Fibroblast of peridontal ligament (primary cell): ENCODE data around the gene SLC35E1.
"Not testable (repeated sequence)": the region's sequence is repeated elsewhere in the genome, so short reads cannot be mapped to it uniquely, and the experiment has no call there.

Experiments
- DNase-seq: peaks from one replicate; pipeline ENCODE4 v3.0.0-alpha.2; 2010; ENCODE audit errors: extremely low read depth

Gene SLC35E1

DNA sequence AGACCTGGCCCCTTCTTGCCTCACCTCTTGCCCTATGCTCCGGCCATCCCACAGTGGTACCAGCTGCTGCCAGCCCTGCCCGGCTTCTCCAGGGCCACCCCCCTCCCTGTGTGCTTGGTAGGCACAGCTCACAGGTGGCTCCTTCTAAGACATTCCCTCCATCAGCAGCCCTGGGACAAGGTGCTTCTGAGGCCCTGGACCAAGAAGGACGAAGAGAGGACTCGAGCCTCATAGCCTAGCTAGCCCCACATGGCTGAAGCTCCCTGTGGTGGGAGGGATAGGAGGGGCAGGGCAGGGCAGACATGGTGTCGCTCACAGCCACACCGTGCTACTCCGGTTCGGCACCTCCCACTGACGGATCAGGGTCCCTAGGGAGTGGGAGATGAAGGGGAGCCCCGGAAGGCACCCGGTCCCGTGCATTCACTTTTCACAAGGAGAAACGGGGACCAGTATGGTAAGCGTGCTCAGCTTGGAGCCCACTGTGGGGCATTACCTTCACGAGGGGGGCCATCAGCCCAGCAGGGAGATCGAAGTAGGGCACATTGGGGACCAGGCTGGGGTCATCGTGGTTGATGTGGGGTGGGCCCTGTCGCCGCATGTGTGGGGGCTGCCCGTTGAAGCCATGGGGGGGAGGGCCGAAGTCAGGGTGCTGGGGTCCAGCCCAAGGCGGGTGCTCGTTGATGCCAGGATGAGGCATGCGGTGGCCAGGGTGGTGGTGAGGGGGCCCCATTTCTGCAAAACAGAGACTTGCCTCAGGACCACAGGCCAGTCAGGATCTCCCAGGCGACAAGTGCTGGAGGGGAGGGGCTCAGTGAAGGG lies 49.4 kb downstream of the SLC35E1 start:
- no peak for DNase-seq

DNA sequence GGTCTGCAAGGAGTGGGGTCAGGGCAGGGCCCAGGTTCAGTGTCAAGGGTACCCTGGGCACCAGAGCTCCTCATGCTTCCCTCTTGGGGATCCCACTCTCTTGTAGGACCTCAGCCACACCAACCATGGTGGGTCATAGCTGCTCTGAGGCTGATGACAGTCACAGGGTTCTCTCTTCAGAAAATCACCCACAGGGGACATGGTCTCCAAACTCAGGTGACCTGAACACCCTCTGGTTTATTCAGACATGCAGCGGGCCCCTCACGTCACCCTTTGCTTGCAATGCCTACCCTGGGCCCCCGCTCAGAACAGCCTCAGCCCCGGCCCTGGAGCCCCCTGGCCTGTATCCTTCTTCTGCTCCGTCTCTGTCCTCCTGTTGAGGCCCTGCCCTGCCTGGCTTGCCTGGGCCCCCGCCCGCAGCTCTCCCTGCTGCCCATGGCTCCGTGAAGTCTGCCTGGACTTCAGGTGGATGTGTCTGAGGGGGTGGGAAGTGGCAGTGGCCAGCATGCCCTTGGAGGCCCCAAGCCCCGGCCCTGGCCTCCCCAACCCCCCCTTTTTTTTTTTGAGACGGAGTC lies 50.4 kb downstream of the SLC35E1 start:
- no peak for DNase-seq

DNA sequence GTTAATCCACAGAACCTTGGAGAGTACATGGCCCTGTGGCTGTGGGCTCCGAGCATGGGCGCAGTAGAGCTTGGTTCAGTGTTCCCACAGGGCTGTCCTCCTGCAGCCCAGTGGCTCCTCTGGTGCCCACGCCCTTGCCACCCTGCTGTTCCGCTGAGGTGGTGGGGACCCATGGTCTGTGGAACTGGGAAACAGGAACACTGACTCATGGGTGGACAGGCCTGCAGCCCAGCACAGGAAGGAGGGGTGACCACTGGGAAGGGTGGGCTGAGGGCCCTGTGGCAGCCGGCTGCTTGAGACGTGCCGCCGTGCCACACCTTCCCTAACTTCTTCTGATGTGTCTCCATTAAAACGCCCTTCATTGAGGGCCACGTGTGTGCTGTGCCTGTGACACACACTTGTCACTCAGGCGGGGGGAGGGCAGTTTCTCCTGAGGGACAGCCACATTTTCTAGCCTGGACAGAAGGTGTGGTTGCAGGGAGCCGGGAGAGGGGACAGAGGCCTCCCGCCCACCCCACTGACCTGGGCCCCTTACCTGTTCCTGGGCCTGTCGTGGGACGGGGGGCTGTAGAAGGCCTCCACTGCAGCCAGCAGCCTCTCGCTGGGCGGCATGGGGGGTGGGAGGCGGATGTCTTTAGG lies 51.1 kb downstream of the SLC35E1 start:
- DNase-seq: no peak

DNA sequence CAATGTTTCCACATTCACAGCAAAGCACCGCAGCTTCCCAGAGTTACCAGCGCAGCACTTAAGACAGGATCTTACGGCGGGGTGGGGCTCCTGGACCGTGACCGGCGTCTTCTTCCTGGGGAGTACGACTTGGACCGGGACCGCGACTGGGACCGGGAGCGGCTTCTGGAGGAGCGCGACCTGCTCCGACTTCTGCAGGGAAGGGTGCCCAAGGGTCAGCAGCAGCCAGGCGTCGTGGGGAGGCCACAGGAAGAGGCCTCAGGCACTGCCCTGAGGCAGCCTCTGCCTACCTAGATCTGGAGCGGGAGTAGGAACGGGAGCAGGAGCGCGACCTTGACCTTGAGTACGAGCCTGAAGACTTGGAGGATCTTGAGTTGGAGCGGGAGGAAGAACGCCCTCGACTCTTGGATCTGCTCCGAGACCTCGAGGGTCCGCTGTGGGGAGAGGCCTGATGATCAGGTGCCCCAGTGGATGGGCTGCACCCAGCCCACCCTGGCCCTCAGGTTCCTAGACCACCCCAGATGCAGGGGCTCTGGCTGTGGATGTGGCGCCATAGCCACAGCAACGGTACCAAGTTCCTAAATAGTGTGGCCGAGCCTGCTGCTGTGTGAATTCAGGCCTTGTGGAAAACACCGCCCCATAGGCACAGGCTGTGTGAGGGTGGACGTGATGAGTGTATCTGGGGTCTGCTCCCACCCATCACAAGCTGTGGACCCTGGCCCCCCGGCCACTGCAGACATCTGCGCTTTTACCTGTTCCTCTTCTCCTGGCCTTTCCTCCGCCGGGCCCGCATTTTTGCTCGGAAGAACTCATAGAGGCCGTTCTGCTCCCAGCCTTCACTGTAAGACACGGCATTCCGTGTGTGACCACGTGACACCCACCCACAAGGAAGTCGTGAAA lies 51.9 kb downstream of the SLC35E1 start:
- no peak for DNase-seq

DNA sequence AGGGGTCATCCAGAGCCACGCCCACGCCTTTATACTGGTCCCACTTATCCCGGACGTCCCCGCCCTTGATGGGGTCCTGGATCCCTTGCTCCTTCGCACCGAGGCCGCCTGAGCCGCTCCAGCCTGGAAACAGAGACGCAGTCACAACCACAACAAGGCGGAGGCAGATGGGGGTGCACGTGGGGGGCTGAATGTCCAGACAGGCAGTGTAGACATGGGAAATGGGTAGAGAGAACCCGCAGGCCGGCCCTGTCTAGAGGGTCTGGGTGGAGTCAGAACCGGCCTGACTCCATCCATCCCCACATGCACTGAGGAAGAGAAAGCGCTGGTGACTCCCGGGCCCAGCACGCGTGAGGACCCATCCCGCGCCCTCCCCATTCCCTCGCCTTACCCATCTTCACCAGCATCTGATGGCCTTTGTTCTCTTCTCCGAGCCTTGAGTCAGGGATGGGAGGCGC lies 53.0 kb downstream of the SLC35E1 start:
- no peak for DNase-seq

DNA sequence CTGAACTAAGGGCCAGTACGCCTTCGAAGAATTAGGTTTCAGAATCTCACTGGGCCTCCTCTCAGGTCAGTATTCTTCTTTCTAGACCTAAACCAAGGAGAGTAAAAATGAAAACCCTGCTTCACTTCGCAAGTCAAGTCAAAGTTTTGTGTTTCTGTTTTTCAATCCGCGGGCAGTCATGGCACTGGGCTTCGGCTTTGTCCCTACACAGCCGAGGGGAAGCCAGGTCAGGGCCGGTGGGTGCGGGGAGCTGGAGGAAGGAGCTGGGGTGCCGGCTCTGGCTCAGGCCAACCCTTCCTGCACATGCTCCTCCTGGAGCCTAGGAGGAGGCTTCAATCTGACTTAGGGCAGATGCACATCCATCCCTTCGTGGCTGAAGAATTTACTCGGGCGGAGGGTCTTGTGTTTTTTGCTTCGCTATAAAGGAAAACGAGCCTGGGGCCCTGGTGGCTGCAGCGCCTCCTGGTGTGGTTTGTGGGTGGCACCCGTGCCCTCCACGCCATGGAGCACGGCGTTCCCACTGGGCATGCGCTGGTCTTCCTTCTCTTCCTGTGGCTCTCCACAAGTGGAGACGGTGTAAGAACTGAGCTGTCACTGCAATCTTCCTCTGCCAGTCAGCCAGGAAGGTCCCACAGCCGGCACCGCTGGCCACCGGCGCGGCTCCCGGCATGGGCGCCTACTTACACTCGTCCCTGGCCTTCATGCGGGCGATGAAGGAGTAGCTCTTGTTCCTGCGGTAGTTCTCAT lies 53.6 kb downstream of the SLC35E1 start:
- DNase-seq: no peak

DNA sequence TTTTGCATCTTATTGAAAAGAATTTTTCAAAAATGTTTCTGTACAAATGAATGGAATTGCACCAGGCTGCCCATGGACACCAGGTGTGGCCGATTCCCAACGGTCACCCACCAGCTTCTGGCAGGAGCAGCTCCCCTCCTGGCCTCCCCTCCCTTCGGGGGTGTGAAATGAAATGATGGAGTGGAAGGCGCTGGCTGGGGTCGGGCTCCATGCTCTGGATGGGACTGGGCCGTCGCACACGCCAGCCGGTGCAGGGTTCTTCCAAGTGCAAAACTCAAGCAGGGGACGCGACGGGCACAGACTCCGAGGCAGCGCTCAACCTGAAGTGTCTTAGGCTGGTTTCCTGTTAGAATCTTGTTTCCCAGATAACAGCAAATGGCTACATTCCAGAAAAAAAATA lies 54.2 kb downstream of the SLC35E1 start:
- DNase-seq: no peak

DNA sequence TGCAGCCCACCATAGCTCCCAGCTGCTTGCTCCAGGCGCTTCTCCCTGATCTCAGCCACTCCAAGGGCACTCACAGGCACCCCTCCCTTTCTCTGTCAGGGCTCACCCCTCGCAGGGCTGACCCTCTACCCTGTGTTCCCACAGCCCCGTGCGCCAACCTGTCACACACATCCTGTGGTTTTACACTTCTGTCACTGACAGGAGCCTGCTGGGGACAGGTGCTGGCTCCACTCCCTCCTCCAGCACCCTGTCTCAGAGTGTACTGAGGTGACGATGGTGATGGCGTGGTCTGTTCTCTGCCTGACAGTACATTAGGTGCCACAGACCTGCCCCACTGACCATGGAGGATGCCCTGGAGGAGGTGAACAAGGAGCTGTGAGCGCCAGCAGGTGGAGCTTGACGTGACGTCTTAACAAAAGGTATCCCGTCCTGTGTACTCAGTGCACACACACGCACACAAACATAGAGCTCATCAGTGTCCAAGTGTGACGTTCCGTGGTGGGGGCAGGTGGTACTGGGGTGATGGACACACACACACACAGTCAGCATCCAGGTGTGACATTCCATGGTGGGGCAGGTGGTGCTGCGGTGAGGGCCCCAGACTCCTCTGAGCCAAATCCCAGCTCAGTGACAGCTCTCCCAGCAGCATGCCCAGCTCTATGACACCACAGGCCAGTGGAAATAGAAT lies 55.1 kb downstream of the SLC35E1 start:
- DNase-seq: no peak

DNA sequence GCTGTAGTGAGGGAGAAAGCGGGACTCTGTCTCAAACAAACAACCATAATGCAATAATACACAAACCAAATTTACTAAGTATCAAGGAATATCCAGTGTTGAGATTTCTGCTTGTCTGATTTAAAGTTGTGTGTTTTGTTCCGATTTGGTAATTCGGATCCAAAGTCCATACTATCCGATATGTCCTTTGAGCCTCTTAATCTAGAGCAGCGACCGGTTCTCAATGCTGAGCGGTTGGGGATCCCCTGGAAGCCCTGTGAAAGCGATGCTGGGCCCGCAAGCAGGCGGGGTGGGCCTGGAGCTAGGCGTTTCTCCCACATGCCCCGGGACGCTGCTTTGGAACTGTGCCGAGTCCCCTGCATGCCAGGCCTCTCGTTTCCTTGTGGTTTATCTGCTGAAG lies 55.8 kb downstream of the SLC35E1 start:
- DNase-seq: no peak

DNA sequence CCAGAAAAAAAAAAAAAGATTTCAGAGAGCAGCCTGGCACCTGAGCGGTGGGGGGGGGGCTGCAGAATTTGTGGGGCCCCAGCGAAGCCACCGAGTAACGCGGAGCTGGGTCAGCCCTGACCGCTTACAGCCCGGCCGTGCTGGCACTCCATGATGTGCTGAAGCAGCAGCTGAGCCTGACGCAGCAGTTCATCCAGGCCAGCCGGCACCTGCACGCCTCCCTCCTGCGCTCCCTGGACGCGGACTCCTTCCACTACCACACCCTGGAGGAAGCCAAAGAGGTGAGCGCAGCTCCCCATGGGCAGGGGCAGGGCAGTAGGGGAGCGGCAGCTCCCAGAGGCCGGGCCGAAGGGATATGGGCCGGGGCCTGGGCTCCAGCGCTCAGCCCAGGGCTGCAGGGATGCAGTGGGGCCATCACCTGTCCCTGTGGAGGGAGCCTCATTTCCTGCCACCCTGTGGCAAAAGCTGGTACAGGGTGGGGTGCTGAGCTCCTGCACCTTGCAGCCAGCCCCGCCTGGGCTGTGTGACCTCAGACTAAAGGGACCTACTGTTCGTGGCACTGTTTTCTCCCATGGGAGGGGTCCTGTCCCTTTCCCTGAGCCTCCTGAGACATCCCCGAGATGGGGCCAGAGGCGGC lies 57.7 kb downstream of the SLC35E1 start:
- DNase-seq: no peak

DNA sequence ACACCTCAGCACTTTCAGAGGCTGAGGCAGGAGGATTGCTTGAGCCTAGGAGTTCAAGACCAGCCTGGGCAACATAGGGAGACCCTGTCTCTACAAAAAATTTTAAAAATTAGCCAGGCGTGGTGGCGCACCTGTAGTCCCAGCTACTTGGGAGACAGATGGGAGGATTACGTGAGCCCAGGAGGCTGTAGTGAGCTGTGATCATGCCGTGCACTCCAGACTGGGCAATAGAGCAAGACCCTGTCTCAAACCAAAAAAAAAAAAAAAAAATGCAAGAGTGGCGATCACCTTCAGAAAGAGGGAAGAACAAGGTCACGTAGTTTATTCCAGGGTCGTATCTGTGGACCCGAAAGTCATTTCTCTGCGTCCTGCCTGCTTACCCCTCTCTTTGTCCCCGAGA lies 59.6 kb downstream of the SLC35E1 start:
- not testable (repeated sequence) for DNase-seq

DNA sequence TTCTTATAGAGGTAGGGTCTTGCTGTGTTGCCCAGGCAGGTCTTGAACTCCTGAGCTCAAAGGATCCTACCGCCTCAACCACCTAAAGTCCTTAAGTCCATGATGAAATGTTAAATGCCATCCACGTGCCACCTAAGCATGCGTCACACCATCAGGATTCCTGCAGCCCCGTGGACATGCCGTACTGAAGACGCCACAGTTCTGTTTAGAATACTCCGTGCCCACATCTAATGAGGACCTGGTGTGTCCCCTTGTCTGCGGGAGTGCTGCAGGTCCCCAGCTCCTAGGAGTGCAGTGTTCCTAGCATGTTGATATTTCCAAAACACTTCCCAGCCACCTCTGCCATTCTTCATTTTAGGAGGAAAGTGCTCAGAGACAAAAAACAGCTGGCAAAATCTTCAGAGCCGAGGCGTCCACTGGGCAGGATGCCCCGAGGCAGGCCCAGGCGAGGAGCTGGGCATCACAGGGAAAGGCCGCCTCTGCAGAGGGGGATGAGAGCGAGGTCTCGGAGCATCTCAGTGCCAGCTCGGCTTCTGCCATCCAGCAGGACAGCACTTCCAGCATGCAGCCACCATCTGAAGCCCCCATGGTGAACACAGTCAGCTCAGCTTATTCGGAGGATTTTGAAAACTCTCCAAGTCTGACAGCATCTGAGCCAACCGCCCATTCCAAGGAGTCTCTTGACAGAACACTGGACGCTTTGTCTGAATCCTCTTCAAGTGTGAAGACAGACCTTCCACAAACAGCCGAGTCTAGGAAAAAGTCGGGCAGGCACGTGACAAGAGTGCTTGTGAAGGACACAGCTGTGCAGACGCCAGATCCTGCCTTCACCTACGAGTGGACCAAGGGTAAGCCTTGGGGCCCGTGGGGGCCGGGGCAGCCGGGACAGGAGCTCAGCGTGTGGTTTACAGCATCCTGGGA lies 62.8 kb downstream of the SLC35E1 start:
- DNase-seq: no peak

DNA sequence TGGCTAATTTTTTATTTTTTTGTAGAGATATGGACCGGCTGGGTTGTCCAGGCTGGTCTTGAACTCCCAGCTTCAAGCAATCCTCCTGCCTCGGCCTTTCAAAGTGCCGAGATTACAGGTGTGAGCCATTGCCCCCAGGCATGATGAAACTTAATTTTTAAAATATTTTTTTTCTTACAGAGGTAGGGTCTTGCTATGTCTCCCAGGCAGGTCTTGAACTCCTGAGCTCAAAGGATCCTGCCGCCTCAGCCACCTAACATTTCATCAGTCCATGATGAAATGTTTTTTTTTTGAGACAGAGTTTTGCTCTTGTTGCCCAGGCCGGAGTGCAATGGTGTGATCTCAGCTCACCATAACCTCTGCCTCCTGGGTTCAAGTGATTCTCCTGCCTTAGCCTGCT lies 63.7 kb downstream of the SLC35E1 start:
- no peak for DNase-seq

DNA sequence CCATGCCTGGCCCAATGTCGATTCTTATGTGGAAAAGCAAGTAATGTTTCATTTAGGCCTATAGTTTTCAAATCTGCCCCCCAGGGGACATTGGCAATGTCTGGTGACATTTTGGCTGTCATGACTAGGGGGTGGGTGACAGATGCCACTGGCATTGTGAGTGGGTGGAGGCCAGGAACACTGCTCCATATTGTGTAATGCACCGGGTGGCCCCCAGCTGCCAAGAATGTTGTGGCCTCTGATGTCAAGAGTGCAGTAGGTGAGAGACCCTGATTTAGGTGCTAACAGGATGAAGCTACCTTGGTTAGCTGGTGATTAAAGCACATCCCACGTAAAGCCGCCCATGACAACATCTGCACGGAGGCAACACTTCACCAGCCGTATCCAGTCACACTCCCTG lies 65.3 kb downstream of the SLC35E1 start:
- no peak for DNase-seq

DNA sequence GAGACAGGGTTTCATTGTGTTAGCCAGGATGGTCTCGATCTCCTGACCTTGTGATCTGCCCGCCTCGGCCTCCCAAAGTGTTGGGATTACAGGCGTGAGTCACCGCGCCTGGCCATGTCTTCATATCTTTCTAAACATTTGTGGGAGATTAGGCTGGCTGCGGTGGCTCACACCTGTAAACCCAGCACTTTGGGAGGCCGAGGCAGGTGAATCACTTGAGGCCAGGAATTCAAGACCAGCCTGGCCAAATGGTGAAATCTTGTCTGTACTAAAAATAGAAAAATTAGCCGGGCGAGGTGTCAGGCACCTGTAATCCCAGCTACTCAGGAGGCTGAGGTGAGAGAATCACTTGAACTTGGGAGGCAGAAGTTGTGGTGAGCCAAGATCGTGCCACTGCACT lies 66.1 kb downstream of the SLC35E1 start:
- DNase-seq: not testable (repeated sequence)

DNA sequence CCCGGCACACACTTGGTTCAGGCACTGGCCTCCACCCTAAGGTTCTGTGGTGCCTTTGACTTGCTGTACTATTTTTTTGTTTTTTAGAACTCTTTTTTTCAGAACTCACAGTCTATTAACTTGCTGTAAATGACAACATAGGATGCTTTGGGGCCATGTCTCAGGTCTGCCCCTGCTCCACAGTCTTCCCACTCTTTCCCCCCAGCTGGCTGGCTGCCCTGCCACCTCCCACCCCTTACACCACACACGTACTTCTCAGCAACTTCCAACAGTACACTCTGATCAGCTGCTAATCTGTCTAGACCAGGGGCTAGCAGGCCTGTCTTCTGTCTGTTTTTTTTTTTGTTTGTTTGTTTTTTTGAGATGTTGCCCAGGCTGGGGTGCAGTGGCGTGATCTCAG lies 67.9 kb downstream of the SLC35E1 start:
- no peak for DNase-seq
